GM21423 (cell line): ENCODE results near the gene GNG8.

Source experiments
- ATAC-seq: cut with Tn5 transposase; IDR thresholded peaks from one replicate; pipeline ENCODE4 v1.9.1; 2021; ENCODE audit warnings: mild to moderate bottlenecking, moderate library complexity; ENCODE audit not compliant: unreplicated experiment

The GNG8 gene

GRCh38 chr19:46605356-46605821, 30.6 kb downstream of the GNG8 start:
- ATAC-seq, result no peak

- no peak for ATAC-seq
These were observed 31.1 kb downstream of the GNG8 start for GRCh38 chr19:46604781-46605355.

- ATAC-seq, result no peak
These were observed 32.2 kb downstream of the GNG8 start for GRCh38 chr19:46603752-46604231.

GRCh38 chr19:46603195-46603637, 32.8 kb downstream of the GNG8 start:
- no peak for ATAC-seq

- ATAC-seq, result no peak
These were observed 33.4 kb downstream of the GNG8 start for GRCh38 chr19:46602392-46603194.

- ATAC-seq, result no peak
These were observed 34.4 kb downstream of the GNG8 start, which contains the start of gene CALM3 for GRCh38 chr19:46601318-46602224. Gene CALM3 (plus strand): TSS chr19:46601330. CDS start chr19:46601435, 105 bp downstream.

- peak; percentile 80 for ATAC-seq
These were observed 35.4 kb downstream of the GNG8 start for GRCh38 chr19:46600384-46601317.

- ATAC-seq, result no peak
These were observed 36.2 kb downstream of the GNG8 start for GRCh38 chr19:46599716-46600373.

GRCh38 chr19:46598372-46598917, 37.6 kb downstream of the GNG8 start:
- no peak for ATAC-seq

- no peak for ATAC-seq
These were observed 40.0 kb downstream of the GNG8 start for GRCh38 chr19:46596008-46596407.

GRCh38 chr19:46591870-46592269, 44.1 kb downstream of the GNG8 start:
- ATAC-seq, result no peak

- no peak for ATAC-seq
These were observed 44.7 kb downstream of the GNG8 start for GRCh38 chr19:46591254-46591653.

GRCh38 chr19:46587861-46588260, 48.1 kb downstream of the GNG8 start:
- ATAC-seq, result no peak

GRCh38 chr19:46586294-46586693, 49.7 kb downstream of the GNG8 start:
- ATAC-seq, result no peak

GRCh38 chr19:46585539-46585938, 50.5 kb downstream of the GNG8 start:
- ATAC-seq, result no peak
